OCI-LY7 (cell line): ENCODE data around the gene OPRL1.

Experiments
- EZH2phosphoT487 ChIP-seq: fragments of 200-600 bp; sonication (generic); IDR thresholded peaks from 2 replicates; pipeline ENCODE4 v1.6.1; 2018; ENCODE audit warnings: low read depth, borderline replicate concordance, mild to moderate bottlenecking, mixed run types, antibody characterized with exemption, low read length, moderate library complexity, mixed read lengths
- TF ChIP-seq, protein P1 (sequence below): fragments of 200-600 bp; sonication (generic); conservative IDR thresholded peaks from 2 replicates; pipeline ENCODE4 v1.5.1; 2014; ENCODE audit warnings: mild to moderate bottlenecking, antibody characterized with exemption, low read length, moderate library complexity, mixed read lengths

GRCh38 chr20:64110411-64111068 lies 30.7 kb downstream of the OPRL1 start:
- TF ChIP-seq, protein P1, sequence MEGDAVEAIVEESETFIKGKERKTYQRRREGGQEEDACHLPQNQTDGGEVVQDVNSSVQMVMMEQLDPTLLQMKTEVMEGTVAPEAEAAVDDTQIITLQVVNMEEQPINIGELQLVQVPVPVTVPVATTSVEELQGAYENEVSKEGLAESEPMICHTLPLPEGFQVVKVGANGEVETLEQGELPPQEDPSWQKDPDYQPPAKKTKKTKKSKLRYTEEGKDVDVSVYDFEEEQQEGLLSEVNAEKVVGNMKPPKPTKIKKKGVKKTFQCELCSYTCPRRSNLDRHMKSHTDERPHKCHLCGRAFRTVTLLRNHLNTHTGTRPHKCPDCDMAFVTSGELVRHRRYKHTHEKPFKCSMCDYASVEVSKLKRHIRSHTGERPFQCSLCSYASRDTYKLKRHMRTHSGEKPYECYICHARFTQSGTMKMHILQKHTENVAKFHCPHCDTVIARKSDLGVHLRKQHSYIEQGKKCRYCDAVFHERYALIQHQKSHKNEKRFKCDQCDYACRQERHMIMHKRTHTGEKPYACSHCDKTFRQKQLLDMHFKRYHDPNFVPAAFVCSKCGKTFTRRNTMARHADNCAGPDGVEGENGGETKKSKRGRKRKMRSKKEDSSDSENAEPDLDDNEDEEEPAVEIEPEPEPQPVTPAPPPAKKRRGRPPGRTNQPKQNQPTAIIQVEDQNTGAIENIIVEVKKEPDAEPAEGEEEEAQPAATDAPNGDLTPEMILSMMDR: no peak
- TF ChIP-seq EZH2phosphoT487: no peak
